ENCODE data around the gene KDM4C.

GRCh38 chr9:6779417-6780241 lies 21.9 kb downstream of the KDM4C start:
- TF ChIP-seq CTCF (IDR thresholded peaks at IDR 0.05; ENCODE audit: borderline replicate concordance, extremely low read depth, low read length, poor library complexity, severe bottlenecking) (no peak), EZH2 (IDR thresholded peaks at IDR 0.05; ENCODE audit: borderline replicate concordance, low read depth, low read length, severe bottlenecking) (no peak)

All from DND-41 (cell line).